Omental fat pad (tissue), 4 donors: ENCODE results near the gene AFF3. TPM values are rescaled to one million over a fixed set of nuclear protein-coding genes. Genes with fewer than 3 reads are reported as not detected.

Experiments
- ATAC-seq: fragments of 150-250 bp; one replicate; pipeline ENCODE4 v1.9.1; 2016; ENCODE audit warnings: mild to moderate bottlenecking, moderate library complexity; ENCODE audit not compliant: low FRiP score
- DNase-seq: peaks from one replicate; pipeline ENCODE4 v3.0.0-alpha.2; 2019; ENCODE audit warnings: low spot score
- total RNA-seq, 4 donors: library from RNA; depleted of rRNA; stranded (reverse); fragments of >200 nt; gene quantifications; one replicate each; pipeline ENCODE4 v1.1.0, GENCODE V29; 2016
- TF ChIP-seq, protein P1 (sequence below), 3 donors: fragments of 450-650 bp; IDR thresholded peaks; one replicate each; pipeline ENCODE4 v1.5.1; 2016 to 2017; ENCODE audit warnings: antibody characterized with exemption in 3 of 3, mild to moderate bottlenecking in 3 of 3, moderate library complexity in 2 of 3

The AFF3 gene
- total RNA-seq, 4 donors from 2014 or later = 1.4 to 6.0 (median 2.7) TPM

DNA sequence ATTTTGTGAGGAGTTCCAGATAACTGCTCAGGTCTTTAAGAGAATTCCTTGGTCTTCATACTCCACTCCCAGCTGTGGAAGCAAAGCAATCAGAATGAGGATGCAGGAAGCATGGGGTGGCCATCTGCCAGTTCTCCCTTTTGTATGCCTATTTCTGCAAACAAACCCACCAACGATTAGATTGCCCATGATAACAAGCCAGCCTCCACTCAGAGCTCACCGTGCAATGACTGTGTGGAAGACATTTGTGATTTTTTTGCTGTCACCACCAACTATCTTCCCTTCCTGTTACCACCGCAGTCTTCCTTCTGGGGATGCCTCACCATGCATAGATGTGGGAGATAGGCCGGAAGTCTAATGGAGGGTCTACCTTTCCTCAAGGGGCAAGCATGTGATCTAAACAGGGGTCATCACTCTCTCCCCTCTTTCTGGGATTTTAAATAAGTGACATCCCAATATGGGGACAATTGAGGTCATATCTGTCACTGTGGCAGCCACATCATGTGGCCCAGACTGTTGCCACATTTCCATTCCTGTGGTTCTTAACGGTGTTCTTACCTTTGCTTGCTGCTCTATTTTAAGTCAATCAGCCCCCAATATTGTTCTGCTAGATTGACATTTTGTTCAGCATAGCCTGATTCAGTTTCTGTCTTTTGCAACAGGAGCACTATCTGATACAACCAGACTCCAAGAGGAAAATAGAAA lies 4.4 kb downstream of the AFF3 start:
- TF ChIP-seq, protein P1, sequence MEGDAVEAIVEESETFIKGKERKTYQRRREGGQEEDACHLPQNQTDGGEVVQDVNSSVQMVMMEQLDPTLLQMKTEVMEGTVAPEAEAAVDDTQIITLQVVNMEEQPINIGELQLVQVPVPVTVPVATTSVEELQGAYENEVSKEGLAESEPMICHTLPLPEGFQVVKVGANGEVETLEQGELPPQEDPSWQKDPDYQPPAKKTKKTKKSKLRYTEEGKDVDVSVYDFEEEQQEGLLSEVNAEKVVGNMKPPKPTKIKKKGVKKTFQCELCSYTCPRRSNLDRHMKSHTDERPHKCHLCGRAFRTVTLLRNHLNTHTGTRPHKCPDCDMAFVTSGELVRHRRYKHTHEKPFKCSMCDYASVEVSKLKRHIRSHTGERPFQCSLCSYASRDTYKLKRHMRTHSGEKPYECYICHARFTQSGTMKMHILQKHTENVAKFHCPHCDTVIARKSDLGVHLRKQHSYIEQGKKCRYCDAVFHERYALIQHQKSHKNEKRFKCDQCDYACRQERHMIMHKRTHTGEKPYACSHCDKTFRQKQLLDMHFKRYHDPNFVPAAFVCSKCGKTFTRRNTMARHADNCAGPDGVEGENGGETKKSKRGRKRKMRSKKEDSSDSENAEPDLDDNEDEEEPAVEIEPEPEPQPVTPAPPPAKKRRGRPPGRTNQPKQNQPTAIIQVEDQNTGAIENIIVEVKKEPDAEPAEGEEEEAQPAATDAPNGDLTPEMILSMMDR (IDR thresholded peaks at IDR 0.05) = no peak
- DNase-seq (no peak), ATAC-seq (no peak)

DNA sequence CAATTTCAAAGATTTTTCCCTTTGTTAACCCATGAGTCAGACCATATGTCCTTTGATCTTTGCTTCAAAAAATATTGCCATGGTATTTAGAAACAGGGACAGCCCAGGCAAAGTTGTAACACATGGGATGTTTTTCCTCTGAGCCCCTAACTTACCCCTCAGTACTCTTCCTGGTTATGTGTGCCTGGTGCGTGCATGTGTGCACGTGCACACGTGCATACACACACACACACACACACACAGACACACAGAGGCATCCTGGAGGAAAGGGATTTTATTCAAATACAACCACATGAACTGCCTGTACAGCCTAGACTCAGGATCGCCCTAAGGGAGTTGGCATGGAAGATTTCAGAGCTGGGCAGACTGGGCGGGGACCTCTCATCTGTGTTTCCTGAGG lies 5.1 kb downstream of the AFF3 start:
- TF ChIP-seq, protein P1 (IDR thresholded peaks at IDR 0.05) = no peak
- ATAC-seq = no peak
- no peak for DNase-seq

DNA sequence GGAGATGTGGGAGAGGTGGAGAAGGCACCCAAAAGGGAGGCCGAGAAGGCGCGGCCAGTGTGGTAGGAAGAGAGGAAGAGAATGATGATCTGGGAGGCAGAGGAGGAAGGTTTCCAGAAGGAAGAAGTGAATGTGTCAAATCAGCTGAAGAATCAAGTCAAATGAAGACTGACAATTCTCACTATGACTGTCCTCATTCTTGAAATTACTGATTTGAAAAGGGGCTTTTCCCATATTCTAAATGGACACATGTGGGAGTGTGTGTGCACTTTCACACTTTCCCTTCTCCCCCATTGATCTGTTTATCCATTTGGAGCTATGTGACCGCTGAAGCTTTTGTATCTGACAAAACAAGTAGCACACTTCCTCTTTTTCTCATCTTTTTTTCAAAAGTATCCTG lies 6.1 kb downstream of the AFF3 start:
- ATAC-seq (no peak), DNase-seq (no peak)
- TF ChIP-seq, protein P1 (IDR thresholded peaks at IDR 0.05) = no peak

DNA sequence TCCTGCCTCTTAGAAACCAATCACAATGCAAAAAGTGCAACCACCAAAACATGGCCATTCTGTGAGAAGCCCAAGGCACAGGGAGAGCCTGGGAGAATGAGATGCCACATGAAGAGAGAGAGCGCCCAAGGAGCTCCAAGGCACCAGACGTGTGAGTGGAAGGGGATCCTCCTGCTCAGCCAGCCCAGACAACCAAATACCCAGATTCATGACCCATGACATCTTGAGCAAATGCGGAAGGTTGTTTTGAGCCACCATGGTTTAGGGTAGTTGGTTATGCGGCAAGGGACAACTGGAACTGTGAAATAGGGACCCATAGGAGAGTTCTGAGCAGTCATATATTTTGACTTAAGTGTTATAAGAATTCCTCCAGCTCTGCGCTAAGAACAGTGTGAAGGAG lies 7.0 kb downstream of the AFF3 start:
- ATAC-seq = no peak
- DNase-seq = no peak
- TF ChIP-seq, protein P1 (IDR thresholded peaks at IDR 0.05) = no peak

DNA sequence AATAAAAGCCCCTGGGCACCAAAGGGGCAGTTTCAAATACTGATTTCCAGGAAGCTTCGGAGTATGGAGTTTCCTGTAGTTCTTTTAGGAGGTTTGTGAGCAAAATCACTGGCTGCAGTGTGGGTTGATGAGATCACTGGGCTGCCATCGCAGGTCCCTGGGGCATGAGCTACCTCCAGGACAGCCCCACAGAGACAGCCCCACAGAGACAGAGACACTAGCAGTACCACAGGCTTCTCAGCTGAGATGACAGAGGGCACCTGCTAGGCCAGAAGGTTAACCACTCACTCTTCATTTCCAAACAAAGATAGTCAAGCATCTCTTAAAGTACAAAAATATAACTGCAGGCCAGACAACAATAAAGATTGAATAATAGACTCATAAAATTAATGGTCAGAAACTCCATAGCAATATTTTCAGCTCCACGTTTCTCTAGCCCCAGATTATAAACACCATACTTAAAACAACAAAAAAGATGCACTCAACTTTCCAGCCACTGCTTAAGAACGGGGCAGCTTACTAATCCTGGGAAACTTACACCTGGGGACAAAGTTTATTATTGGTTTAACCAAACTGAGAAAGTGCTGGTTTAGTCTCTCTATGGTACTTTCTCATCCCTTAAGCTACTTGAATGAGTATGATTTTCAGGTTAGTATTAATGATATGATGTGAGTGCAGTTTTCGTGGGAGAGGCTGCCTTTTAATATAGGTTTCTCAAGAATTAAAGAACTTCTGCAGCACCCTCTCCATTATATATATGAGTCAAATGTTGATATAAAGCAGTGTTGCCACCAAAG lies 11.6 kb downstream of the AFF3 start:
- no peak for ATAC-seq
- DNase-seq = no peak
- TF ChIP-seq, protein P1 (IDR thresholded peaks at IDR 0.05) = no peak

DNA sequence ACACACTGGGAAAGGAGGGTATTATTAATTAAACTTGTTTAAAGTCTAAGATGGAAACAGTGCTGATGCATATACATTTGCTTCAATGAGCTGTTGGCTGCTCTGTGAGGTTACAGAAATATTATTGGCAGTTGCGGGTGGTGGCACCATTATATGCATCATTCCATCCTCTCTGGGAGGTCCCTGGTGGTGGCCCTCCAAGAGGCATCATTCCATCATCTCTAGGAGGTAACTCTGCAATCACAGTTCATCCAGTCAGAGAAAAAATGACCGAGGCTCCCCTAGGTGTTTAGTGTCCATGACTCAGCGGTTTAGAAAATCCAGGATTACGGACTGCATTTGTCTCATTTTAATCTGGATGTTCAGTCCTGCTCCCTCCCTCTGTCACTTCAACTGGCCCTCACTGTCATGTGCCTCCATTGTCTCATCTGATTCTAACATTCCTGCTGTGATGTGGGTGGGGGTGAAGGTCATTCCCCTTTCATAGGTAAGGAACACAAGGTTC lies 15.4 kb downstream of the AFF3 start:
- TF ChIP-seq, protein P1 (IDR thresholded peaks at IDR 0.05) = no peak
- ATAC-seq (no peak), DNase-seq (no peak)
